NCI-H510A (cell line): ENCODE measurements around the gene PRKAG2.

Experiments
- DNase-seq: peaks from one replicate; lab custom pipeline; 2025; lab: John Stamatoyannopoulos, UW

Gene PRKAG2

DNA sequence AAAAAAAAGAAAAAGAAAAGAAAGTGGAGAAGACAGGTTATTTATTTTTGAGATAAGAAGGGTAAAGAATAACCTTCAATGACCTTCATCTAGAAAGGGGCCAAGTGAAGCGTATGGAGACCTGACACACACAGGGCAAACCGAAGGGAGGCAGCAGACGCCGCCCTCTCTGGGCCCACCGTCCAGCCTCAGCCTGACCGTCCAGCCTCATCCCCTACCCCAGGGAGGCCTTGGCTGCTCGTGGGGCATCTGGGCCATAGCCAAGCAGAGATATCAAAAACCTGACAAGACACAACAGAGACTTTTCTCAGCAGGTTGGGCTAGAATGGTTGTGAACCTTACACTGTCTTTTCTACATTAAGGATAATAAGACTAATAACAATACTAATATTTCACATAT, 10.9 kb downstream of the PRKAG2 start:
- DNase-seq, result no peak

DNA sequence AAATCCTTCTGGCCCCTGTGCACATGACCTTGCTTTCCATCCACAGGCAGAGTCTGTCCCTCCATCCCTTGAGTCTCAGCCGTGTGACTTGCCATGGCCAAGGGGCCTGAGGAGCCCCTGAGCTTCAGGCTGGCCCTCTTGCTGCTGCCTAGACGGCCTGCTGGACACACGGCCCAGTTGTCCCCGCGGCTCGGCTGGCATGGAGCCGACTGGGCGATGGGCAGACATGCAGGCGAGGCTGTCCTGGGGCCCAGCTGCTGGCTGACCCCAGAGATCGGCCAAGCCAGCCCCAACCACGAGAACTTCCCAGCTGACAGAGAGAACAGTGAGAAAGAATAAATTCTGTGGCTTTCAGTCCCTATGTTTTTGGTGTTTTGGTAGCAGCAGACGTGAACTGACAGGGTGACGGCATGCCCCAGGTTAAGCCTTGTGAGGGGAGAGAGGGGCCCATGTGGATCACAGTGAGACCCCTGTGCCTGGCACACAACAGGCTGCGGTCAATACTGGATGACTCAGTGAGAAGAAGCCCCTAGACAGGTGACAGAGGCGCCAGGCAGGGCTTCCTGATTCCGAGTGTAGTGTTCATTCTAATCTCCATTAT, 11.7 kb downstream of the PRKAG2 start:
- DNase-seq, result no peak

DNA sequence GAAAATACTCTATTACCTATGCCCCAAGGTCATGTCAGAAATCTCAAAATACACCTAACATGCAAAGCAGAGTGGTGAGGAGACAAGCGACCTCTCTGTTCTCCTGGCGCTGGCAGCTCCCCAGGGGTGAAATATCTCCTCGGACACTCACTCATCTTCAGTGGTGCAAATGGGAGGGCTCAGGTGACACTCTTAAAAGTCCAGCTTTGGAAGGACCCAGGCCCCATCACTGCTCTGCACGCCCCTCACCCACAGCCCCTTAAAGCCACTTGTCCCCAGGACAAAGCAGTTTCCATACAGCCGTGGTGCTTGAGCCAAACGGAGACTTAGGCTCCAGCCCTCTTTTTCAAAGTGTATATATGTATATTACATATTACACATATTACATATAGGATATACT, 12.4 kb downstream of the PRKAG2 start:
- no peak for DNase-seq

DNA sequence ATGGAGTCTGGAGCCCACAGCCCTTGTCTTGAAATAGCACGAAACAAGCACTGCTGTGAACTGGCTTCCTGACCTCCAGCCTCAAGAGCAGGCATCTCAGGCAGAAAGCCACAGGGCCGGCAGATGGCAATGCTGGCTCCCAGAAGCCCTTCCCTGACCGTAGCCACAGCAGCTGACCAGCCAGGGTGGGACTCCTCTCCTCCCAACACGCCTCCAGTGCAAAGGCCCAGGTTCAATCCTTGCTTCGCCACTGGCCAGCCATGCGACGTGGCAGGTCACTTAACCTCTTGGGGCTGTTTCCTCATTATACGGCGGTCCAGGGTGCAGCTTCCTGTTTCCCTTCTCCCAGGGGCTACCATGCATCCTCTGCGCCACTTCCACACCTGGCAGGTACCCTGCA, 12.8 kb downstream of the PRKAG2 start:
- DNase-seq, result no peak

DNA sequence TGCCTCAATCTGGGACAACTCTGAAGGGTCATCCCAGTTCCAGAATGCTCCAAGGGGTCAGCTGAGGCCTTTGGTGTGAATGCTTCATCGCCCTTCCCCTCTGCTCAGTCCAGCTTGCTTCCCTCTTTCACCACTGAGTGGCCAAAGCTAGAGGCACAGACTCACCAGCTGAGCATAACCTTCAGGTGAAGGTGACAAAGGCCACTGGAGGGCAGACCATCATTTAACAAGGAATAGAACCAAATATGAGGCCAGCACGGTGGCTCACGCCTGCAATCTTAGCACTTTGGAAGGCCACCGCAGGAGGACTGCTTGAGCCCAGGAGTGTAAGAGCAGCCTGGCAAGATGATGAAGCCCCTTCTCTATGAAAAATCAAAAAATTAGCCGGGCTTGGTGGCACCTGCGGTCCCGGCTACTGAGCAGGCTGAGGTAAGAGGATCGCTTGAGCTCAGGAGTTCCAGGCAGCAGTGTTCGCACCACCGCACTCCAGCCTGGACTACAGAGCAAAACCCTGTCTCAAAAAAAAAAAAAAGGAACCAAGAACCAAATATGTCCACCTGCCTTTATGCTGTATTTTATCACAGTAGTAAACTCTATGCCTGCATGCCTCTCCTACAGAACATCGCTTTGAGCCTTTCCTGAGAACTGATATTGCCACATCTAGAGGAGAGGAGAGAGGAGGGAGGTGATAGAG, 13.4 kb downstream of the PRKAG2 start:
- no peak for DNase-seq

DNA sequence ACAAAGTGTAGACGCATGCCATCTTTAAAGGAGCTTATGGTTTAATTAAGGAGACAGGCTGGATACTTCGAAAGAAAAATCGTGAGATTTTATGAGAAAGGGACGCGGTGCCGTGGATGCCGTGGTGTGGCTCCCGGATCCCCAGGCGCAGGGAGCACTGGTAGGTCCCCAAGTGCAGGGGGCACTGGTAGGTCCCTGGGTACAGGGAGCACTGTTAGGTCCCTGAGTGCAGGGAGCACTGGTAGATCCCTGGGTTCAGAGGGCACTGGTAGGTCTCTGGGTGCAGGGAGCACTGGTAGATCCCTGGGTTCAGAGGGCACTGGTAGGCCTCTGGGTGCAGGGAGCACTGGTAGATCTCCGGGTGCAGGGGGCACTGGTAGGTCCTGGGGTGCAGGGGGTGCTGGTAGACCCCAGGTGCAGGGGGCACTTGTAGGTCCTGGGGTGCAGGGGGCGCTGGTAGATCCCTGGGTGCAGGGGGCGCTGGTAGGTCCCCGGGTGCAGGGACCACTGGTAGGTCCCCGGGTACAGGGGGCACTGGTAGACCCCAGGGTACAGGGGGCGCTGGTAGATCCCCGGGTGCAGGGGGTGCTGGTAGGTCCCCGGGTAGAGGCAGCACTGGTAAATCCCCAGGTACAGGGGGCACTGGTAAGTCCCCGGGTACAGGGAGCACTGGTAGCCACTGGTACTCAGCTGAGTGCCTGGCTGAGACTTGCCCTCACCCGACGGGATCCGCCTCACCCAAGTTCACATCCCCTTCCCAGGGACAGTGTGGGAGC, 14.1 kb downstream of the PRKAG2 start:
- DNase-seq, result no peak

DNA sequence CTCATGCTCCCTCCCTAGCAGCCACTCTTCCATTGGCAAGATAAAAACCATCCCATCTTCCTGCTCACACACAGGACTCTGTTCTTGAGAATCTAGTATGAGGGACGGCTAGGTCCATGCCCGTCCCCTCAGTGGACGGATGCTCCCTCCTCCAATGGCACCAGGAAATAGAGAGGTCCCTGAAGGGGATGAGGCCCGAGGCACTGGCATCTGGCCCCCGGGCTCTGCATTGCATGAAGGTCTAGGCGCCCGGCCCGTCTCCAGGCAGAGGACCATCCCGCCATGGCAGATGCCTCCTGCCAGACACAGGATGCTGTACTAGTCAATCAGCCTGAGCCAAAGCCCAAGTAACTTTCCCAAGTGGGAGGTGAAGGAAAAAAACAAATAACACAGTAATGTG, 15.0 kb downstream of the PRKAG2 start:
- DNase-seq, result no peak

DNA sequence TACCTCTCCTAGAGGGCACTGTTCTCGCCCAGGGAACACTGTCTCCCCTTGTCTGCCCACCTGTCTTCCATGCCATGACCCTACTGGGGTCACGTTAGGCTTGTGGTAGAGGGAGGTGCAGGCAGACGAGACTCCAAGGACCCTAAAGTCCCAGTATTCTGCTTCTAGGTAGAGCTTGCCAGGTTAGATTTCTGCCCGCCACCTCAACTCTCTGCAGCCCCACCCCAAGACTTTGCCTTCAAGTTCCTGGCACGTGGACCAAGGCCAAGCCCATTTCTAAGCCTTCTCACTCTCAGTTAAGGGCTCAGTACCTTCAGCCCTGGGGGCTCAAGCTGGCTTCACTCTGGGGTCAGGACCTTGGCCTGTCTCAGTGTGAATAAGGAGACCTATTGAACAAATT, 16.1 kb downstream of the PRKAG2 start:
- no peak for DNase-seq

DNA sequence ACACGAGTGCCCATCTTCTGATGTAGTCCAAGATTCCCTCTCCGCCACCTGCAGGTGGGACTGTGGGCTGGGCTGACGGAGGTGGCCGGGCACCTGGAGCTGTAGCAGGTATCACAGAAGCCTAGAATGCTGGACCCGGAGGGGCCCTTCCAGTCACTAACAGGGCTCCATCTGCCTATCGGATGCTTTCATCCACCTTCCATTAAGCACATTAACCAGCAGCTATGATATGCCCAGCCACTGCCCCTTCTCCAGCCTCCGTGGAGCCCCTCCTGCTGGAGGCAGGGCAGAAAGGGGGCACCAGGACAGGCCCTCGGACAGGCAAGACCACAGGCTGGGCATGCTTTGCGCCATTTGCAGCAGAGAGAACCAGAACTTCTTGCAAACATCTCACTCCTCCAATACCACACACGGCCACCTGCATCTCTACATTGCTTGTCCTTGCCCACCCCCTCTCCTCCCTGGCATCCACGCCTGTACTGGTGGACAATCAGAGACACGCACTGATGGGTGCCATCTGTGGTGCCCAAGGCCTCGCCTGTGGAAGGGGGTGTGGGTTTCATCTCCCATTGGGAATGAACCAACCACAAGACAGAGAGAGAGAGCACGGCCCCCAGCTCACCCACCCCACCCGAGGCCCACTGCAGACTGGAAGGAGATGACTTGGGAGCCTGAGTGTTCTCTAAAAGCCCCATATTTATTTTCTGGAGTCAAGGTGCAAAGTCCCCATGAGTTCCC, 16.8 kb downstream of the PRKAG2 start:
- no peak for DNase-seq

DNA sequence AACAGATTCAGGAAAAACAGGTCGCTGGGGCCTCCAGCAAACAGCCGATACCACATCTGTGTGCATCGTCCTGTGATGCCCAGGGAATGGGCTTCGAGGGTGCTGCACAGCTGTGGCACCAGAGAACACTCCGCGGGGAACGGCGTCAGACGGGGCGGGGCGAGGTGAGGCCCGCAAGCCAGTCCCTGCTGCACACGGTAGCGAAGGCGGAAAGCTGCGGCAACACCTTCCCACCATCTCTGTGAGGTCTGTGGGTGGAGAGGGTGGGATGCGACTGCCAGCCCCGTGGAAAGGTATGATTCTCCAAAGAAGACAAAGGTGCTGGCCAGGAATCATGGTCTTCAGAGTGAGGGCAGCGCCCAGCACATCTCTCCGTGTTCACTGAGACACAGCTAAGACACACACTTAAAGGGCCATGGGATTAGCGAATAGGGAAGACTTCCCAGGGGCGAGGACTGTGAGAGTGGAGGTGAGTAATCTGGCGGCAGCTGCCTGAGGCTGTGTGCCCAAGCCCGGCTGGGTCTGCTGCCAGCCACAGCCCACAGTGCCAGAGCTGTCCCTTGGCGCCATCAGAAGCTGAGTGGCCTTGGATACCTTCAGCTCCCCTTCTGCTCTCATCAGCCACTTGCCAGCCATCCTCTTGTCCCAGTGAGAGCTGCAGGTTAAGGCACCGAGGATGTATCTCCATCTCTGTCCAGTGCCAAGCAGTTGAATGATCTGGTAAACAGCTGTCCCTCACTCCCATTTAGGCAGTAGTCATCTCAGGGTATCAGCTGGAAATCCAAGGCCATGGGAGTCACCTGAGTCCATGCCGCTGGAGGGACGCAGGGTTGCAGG, 17.6 kb downstream of the PRKAG2 start:
- DNase-seq, result no peak

DNA sequence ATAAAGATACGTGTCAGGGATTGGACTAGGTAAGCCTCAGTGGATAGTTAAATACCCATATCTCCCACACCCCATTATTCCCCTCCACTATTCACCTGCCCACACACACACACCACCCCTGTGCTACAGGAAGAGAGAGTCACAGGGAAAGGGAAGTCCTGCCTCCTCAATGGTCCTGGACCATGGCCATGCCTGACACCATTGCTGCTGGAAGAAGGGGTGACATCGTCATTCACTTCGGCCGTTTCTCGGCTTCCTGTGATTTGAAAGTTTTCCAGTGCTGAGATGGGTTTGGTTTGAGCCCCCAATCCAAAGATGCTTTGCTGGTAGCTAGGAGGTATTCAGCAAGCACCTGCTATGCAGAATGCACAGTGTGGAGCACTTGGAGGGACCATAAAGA, 18.5 kb downstream of the PRKAG2 start:
- no peak for DNase-seq

DNA sequence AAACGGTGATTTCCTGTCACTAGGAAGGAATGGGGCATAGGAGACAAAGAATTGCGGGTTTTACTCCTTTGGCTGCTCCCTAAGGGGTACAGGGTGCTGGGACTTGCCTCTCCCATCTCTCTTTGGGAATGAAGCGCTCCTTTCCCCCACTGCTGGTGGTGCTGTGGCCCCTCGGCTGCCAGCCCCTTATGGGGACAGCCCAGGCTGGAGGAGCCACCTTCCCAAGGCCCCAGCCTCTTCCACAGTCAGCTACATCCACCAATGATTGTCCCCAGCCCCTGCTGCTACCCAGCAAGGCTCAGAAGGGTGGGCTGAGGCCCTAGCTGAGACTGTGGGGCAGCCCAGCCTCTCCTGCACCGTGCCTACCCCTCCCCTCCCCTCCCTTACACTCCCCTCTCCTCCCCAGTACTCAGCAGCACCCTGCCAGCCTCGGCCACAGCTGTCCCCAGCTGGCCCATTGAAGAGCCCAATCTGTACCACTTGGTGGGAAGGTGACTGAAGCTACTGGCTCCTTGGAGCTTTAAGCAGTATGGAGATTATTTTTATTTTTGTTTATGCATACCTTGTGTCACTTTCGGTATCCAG, 19.0 kb downstream of the PRKAG2 start:
- no peak for DNase-seq

DNA sequence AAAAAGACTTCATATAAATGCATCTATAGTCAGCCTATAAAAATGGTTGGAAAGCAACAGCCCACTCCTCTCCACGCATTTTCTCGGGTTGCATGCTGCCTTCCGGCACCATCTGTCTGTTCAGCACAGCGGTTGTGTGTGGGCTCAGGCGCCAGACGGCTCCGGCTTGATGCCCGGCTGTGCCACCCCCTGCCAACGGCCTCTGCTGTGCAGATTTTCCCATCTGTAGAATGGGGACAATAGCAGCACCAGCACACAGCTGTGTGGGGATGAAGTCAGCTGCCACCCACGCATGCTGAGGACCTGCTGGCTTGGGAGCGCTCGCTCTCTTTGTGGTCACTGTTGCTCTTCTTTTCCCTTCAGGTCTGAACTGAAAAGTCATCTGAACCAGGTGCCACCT, 19.5 kb downstream of the PRKAG2 start:
- DNase-seq, result no peak

DNA sequence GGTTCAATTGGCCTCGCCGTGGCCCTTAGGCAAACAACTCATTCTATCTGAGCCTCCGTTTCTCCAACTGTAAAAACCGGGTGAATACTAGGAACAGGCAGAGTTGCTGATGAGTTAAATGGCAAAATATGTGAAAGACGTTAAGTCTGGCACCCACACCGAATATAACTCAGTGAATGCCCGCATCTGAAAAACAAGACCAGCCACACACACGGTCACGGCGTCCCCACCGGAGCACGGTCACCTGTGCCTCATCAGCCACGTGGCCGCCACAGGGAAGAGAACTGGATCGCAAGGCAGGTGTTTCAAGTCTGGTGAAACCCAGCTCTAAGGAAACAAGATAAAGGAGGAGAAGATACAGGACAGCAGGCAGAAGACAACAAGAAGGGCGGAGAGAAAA, 20.4 kb downstream of the PRKAG2 start:
- DNase-seq, result no peak

DNA sequence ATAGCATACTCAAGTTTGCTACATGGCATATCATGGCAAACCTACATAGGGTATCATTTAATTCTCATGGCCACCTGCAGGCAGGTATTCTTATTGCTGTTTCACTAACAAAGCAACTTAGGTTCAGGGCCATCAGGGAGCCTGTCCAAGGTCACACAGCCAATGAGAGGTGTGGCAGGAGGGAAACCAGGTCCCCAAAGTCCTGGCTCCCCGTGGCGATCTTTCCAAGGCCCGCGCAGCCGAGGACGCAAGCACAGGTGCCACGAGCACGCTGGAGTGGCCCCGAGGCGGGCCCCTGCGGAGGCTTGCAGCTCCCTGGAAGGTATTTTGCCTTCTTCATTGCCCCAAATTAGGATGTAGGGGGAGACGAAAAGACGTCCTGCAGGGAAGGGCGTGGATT, 20.8 kb downstream of the PRKAG2 start:
- no peak for DNase-seq

DNA sequence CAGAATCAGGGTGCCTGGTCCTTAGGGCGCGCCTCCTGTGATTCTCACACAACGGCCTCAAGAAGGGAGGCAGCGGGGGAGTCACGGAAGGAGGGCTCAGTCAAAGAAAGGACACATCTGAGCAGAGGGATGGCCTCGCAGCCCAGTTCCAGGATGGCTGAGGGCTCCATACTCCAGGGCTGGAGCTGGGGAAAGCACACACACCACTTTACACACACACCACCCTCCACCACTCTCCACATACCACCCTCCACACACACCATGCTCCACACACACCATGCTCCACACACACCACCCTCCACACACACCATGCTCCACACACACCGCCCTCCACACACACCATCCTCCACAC, 22.2 kb downstream of the PRKAG2 start:
- no peak for DNase-seq

DNA sequence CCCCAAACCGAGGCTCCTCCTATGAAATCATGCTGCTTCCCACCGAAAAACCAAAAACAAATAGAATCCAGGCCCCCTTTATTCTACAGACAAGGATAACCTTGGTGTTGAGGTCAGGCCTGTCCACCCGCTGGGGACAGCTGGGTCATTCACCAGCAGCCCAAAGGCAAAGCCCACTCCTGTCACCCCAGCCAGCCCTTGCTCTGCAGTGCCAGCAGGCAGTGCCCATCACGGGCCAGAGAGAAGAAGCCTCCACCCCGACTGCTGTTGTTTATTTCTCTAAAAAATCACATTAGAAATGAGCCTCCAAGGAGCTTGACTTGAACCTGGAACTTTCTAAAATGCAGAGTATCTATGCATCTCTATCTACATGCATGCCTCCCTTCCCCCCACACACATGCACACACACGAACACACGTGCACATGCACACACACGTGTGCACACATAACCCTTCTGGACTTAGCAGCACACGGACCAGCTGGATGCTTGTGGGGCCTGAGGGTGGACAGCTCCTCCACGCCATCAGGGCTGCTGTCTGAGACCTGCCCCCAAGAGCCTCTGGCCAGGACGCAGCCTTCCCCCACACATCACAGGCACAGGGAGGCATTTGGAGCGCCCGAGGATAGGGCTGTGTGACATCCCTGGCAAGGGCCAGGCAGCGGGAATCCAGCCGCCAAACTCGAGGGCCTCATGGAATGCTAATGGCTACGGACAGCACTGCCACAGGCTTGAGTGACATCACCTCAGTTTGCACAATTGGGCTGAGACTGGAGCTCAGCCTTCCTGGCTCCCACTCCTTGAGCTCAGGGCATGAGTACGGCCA, 22.8 kb downstream of the PRKAG2 start:
- DNase-seq, result no peak

DNA sequence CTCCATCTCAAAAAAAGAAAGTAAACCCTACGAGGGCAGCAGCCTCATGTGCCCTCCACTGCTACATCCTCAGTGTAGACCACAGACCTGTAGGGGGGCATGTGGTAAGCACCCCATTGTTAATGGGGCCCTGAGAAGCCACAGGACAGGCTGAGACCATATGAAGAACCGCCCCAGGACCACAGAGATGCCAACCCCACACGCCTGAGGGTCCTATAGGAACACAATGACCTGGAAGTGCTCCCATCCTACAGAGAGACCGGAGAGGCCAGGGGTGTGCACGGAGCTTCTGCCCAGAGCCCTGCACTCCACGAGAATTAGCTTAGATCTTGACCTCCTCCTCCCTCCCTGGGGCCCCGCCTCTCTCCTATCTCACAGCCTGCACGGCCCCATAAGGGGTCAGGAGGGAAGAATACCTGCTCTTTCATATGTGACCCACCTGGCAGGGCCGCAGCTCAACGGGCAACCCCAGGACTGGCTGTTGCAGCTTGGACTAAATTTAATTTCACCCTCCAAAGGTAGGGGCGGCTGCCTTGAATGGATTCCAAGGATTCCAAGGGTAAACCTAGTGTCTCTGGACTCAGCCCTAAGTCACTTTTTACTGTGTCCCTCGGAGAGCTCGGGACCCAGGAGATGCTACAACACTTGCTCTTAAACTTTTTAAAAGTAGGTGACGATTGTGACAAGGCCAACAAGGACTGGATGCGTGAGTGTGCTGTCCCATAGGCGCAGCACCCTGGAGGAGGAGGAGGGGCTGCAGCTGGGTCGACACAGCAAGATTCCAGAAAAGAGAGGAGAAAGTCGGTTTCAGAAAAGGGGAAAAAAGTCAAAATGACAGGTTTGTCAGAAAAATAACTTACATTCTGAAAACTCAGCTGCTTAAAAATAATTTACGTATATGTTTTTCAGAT, 24.2 kb downstream of the PRKAG2 start:
- DNase-seq, result no peak

DNA sequence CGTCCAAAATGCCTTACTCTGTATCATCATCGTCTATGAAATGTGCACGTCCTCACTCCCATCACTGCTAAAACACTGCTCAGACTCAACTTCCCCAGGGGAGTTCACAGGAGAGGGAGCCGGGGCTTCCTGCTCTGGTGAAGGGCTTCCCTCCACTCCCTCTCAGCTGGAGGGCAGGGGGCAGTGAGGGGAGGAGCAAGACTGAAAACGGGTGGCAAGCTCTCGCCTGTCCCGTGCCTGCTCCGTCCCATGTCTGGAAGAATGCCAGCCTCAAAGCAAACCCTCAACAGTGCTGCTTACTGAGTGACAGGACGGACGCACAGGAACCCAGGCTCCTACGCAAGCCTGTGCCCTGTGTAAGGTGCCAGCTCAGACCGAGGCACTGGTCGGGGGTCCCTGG, 25.1 kb downstream of the PRKAG2 start:
- DNase-seq, result no peak
